B cell (primary cell): Measurements from ENCODE around the gene SLC12A7. TPM values are rescaled to one million over a fixed set of nuclear protein-coding genes. Genes with fewer than 3 reads are reported as not detected.

Experiments used
- ATAC-seq: fragments of 200-7000 bp; cut with Tn5 transposase; one replicate; pipeline ENCODE4 v1.10.0; 2021; ENCODE audit warnings: low read depth, mild to moderate bottlenecking, moderate number of reproducible peaks, moderate library complexity
- CTCF ChIA-PET: fragments of 350-600 bp; sonication (Branson Sonifier 250); formaldehyde crosslinking; loops from one replicate; lab custom pipeline; 2021; ENCODE audit warnings: antibody characterized with exemption, inconsistent platforms; lab: Charles Lee
- POLR2A ChIA-PET: fragments of 350-600 bp; sonication (Branson Sonifier 250); formaldehyde crosslinking; loops from one replicate; lab custom pipeline; 2021; ENCODE audit warnings: antibody characterized with exemption; lab: Charles Lee
- DNase-seq: peaks from one replicate; pipeline ENCODE4 v3.0.0; 2013
- H2AFZ ChIP-seq: 2 replicates; pipeline ENCODE4 v1.6.1; 2012; ENCODE audit warnings: mild to moderate bottlenecking, low read depth, low read length; ENCODE audit not compliant: insufficient read depth, poor library complexity, severe bottlenecking
- H3K27ac ChIP-seq, 2 donors: 1 replicate in 1 of 2; 2 replicates in 1 of 2; pipeline ENCODE4 v1.5.1; 2012 to 2013; ENCODE audit warnings: low read length in 2 of 2, mild to moderate bottlenecking in 2 of 2, moderate library complexity in 1 of 2
- H3K27me3 ChIP-seq, 4 experiments: fragments of 200-600 bp in 1 of 4; sonication (generic) in 1 of 4; replicated peaks in 1 of 4; 1 replicate in 2 of 4; 2 replicates in 2 of 4; pipeline versions ENCODE4 v1.6.1 to v1.7.0; 2013 to 2016; ENCODE audit warnings: low read length in 3 of 4, mild to moderate bottlenecking in 2 of 4, mixed read lengths in 1 of 4, moderate library complexity in 1 of 4; ENCODE audit not compliant: insufficient read depth in 4 of 4, control insufficient read depth in 3 of 4; ENCODE audit errors: control extremely low read depth in 1 of 4
- H3K36me3 ChIP-seq, 2 experiments: replicated peaks in 1 of 2; 1 replicate in 1 of 2; 2 replicates in 1 of 2; pipeline versions ENCODE4 v1.6.1 to v1.7.1; 2013; ENCODE audit warnings: low read length in 1 of 2; ENCODE audit not compliant: insufficient read depth in 2 of 2, control insufficient read depth in 1 of 2; ENCODE audit errors: control extremely low read depth in 1 of 2, extremely low read depth in 1 of 2
- H3K4me1 ChIP-seq, 2 donors: fragments of 200-600 bp in 1 of 2; sonication (generic) in 1 of 2; 1 replicate in 1 of 2; 2 replicates in 1 of 2; pipeline versions ENCODE4 v1.5.1 to v1.6.1; 2013 to 2017; ENCODE audit warnings: low read length in 2 of 2; ENCODE audit not compliant: control insufficient read depth in 2 of 2, insufficient read depth in 2 of 2
- H3K4me2 ChIP-seq: replicated peaks from 2 replicates; pipeline ENCODE3; 2012; ENCODE audit warnings: mild to moderate bottlenecking, low read depth, low read length; ENCODE audit not compliant: poor library complexity, severe bottlenecking
- H3K4me3 ChIP-seq, 5 experiments: fragments of 200-600 bp in 1 of 5; sonication (generic) in 1 of 5; 1 replicate in 3 of 5; 2 replicates in 2 of 5; pipeline versions ENCODE4 v1.5.1 to v1.7.0; 2011 to 2016; ENCODE audit warnings: low read length in 4 of 5, mild to moderate bottlenecking in 4 of 5, low read depth in 2 of 5, control low read depth in 1 of 5, moderate library complexity in 1 of 5; ENCODE audit not compliant: insufficient read depth in 1 of 5; ENCODE audit errors: control extremely low read depth in 1 of 5, extremely low read depth in 1 of 5
- H3K79me2 ChIP-seq: fragments of 200-600 bp; sonication (generic); one replicate; pipeline ENCODE4 v1.6.0; 2016; ENCODE audit warnings: low read length; ENCODE audit not compliant: control insufficient read depth, insufficient read depth
- H3K9ac ChIP-seq: fragments of 200-600 bp; sonication (generic); 2 replicates; pipeline ENCODE4 v1.6.1; 2017; ENCODE audit warnings: mild to moderate bottlenecking, low read length, moderate library complexity
- H3K9me3 ChIP-seq, 3 donors: one replicate each; pipeline versions ENCODE4 v1.6.1 to v1.7.1; 2013; ENCODE audit warnings: low read length in 2 of 3; ENCODE audit not compliant: control insufficient read depth in 2 of 3, insufficient read depth in 1 of 3; ENCODE audit errors: control extremely low read depth in 1 of 3
- H4K20me1 ChIP-seq: 2 replicates; pipeline ENCODE4 v1.6.0; 2012; ENCODE audit warnings: mild to moderate bottlenecking, low read length; ENCODE audit not compliant: insufficient read depth, control insufficient read depth, poor library complexity, severe bottlenecking
- H3K27ac Mint-ChIP-seq: one replicate; pipeline ENCODE4 v1.8.0; 2021; ENCODE audit warnings: mixed read lengths
- H3K27me3 Mint-ChIP-seq: one replicate; pipeline ENCODE4 v1.8.0; 2021; ENCODE audit warnings: mixed read lengths
- H3K4me1 Mint-ChIP-seq: one replicate; pipeline ENCODE4 v1.8.0; 2021; ENCODE audit warnings: mixed read lengths
- H3K4me3 Mint-ChIP-seq: one replicate; pipeline ENCODE4 v1.8.0; 2021; ENCODE audit warnings: mixed read lengths
- H3K9me3 Mint-ChIP-seq: one replicate; pipeline ENCODE4 v1.8.0; 2022; ENCODE audit warnings: mixed read lengths; ENCODE audit not compliant: insufficient read depth
- EZH2 ChIP-seq: IDR thresholded peaks from 2 replicates; pipeline ENCODE4 v1.6.1; 2012; ENCODE audit warnings: borderline replicate concordance, low read depth, mild to moderate bottlenecking, moderate library complexity, low read length; ENCODE audit not compliant: insufficient read depth, poor library complexity, severe bottlenecking
- WGBS: methylation state at CpG from one replicate; pipeline ENCODE4 v1.1.5; 2013; ENCODE audit warnings: missing lambda C conversion rate; ENCODE audit not compliant: insufficient coverage; 5-methylcytosine and 5-hydroxymethylcytosine counted together
- intact Hi-C: fragments of 100-400 bp; cut with micrococcal nuclease; formaldehyde crosslinking; loops from one replicate; pipeline ENCODE4 v1.10.0; 2022
- polyA plus RNA-seq: library from polyadenylated mRNA; depleted of rRNA; stranded (reverse); fragments of >200 nt; gene quantifications from 2 replicates; pipeline ENCODE4 v1.2.3, GENCODE V29; 2012
- total RNA-seq, 2 donors: library from RNA; stranded (reverse); fragments of 120-200 nt in 1 of 2; gene quantifications; 1 replicate in 1 of 2; 2 replicates in 1 of 2; pipeline versions ENCODE4 v1.2.3 to v1.2.4, GENCODE V29; 2013 to 2022
- TF ChIP-seq, protein P1 (sequence below): fragments of 200-600 bp; IDR thresholded peaks from one replicate; pipeline ENCODE4 v1.8.0; 2022; ENCODE audit warnings: antibody characterized with exemption, mild to moderate bottlenecking

SLC12A7 gene
- total and polyA plus RNA-seq, 2 donors (not counting 1 experiment from before 2014, with no cell fraction given): 25.5 to 34.4 TPM

DNA sequence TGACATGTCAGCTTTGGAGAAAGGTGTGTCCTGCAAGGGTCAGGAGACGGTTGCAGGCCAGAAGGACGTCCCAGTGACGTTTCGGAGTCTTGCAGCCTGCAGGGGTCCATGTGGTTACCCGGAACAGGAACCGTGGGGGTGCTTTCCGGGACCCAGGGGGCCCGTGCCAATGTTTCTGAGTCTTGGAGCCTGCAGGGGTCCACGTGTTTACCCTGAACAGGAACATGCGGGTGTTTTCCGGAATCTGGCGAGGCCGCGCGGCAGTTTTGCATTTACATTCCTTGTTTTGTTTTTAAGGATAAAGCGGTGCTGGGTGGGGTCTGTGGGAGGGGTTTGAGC, 72.7 kb downstream of the SLC12A7 start:
- H3K36me3 ChIP-seq: no peaks in the 10 kb centered on the region
- DNase-seq (no peak), ATAC-seq (no peak)
- Mint-ChIP-seq H3K4me1 (no peaks in the 10 kb centered on the region), H3K27ac (no peak overlapping the region), H3K27me3 (no peaks in the 10 kb centered on the region), H3K9me3 (peaks cover 17% of the 10 kb centered on the region), H3K4me3 (no peak overlapping the region)
- peaks cover 0 to 5% (median 0%) of the 10 kb centered on the region in 4 experiments for H3K27me3 ChIP-seq
- H3K79me2 ChIP-seq: no peaks in the 10 kb centered on the region
- H2AFZ ChIP-seq: no peak overlapping the region
- intact Hi-C loops: no loop called here
- no peak overlapping the region for H3K27ac ChIP-seq
- H3K9ac ChIP-seq: no peak overlapping the region
- ChIA-PET CTCF (no interaction called here), POLR2A (no interaction called here)
- H3K9me3 ChIP-seq: no peaks in the 10 kb centered on the region
- no peaks in the 10 kb centered on the region for H3K4me1 ChIP-seq
- H3K4me2 ChIP-seq: no peak overlapping the region
- TF ChIP-seq, protein P1, sequence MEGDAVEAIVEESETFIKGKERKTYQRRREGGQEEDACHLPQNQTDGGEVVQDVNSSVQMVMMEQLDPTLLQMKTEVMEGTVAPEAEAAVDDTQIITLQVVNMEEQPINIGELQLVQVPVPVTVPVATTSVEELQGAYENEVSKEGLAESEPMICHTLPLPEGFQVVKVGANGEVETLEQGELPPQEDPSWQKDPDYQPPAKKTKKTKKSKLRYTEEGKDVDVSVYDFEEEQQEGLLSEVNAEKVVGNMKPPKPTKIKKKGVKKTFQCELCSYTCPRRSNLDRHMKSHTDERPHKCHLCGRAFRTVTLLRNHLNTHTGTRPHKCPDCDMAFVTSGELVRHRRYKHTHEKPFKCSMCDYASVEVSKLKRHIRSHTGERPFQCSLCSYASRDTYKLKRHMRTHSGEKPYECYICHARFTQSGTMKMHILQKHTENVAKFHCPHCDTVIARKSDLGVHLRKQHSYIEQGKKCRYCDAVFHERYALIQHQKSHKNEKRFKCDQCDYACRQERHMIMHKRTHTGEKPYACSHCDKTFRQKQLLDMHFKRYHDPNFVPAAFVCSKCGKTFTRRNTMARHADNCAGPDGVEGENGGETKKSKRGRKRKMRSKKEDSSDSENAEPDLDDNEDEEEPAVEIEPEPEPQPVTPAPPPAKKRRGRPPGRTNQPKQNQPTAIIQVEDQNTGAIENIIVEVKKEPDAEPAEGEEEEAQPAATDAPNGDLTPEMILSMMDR: no peak
- no peak for TF ChIP-seq EZH2
- no peaks in the 10 kb centered on the region for H4K20me1 ChIP-seq
- no peak overlapping the region for H3K4me3 ChIP-seq
- 85% methylated on average over 11 of the region's 16 CpGs for WGBS

DNA sequence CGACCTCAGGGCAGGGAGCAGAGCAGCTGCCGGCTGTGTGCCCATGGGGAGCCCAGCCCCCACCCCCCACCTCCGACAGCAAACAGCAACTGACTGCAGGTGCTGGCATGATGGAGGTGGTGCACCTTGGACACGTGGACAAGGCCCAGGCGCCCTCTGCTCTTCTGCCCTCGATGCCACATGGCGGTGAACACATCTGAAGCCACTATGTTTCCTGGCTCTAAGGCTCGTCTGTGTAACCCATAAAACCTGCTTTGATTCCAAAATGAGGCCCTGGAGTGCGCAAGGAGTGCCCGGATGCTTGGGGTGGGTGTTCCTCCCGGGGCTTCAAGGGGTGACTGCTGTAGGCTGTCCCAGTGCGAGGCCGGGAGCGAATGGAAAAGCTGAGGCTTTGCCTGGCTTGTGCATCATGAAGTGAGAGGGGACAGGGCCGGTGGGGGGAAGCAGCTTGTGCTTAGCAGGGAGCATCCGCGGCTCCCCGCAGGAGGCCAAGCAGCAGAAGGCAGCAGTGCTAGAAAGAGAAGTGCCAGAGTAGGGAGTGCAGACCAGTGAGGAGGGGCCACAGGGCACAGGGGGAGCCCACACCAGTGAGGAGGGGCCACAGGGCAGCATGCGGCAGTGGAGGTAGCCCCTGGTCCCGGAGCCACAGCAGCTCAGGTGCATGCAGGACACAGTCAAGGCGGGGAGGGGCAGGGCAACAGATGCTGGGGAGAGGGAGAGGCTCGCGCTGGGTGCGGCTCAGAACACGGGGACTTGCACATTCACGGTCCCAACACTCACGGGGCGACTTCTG, 73.2 kb downstream of the SLC12A7 start:
- H3K27ac Mint-ChIP-seq: no peak overlapping the region
- peaks cover 17% of the 10 kb centered on the region for H3K9me3 Mint-ChIP-seq
- no peaks in the 10 kb centered on the region for H3K4me1 ChIP-seq
- no peak overlapping the region for H3K4me3 ChIP-seq
- no peaks in the 10 kb centered on the region for H4K20me1 ChIP-seq
- ChIA-PET CTCF (no interaction called here), POLR2A (no interaction called here)
- no peaks in the 10 kb centered on the region for H3K4me1 Mint-ChIP-seq
- WGBS: 89% methylated on average over 28 of the region's 28 CpGs
- ATAC-seq: no peak
- H3K4me2 ChIP-seq: no peak overlapping the region
- no peak for DNase-seq
- no peak overlapping the region for H2AFZ ChIP-seq
- H3K27me3 Mint-ChIP-seq: no peaks in the 10 kb centered on the region
- H3K36me3 ChIP-seq: no peaks in the 10 kb centered on the region
- TF ChIP-seq, protein P1: no peak
- TF ChIP-seq EZH2: no peak
- no peaks in the 10 kb centered on the region for H3K79me2 ChIP-seq
- no peak overlapping the region for H3K9ac ChIP-seq
- H3K9me3 ChIP-seq: no peaks in the 10 kb centered on the region
- no peak overlapping the region for H3K27ac ChIP-seq
- H3K27me3 ChIP-seq: peaks cover 0 to 8% (median 0%) of the 10 kb centered on the region in 4 experiments
- intact Hi-C loops: no loop called here
- no peak overlapping the region for H3K4me3 Mint-ChIP-seq
